ENCODE measurements around the gene MAN1C1. TPM values are rescaled to one million over a fixed set of nuclear protein-coding genes. Genes with fewer than 3 reads are reported as not detected.
A peak's percentile ranks its signal among the peaks of the same experiment; 100 is the strongest.

The MAN1C1 gene
- total and polyA plus RNA-seq, 4 donors = 2.8 to 32.2 (median 14.5) TPM

DNA sequence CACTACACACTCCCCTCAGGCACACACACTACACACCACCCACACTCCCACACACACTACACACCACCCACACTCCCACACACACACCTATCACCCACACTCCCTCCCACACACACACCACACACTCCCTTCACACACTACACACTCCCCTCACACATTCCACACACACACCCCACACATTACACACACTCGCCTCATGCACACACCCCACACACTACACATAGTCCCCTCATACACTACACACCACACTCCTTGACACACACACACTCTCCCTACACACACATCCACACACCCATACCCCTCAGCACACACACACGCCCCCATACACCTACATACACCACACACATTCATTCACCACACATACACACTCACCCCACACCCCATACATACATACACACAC is 152.4 kb downstream of the MAN1C1 start:
- H3K4me3 ChIP-seq (ENCODE audit: low read length in 2 of 2) = no peak overlapping the region
- ATAC-seq (ENCODE audit: low FRiP score) = no peak
- no peaks in the 10 kb centered on the region for H3K4me1 ChIP-seq (ENCODE audit: control insufficient read depth in 1 of 2, insufficient read depth in 2 of 2, low read length in 2 of 2)
- WGBS, 2 donors = 95 to 96% methylated on average over 2 of the region's 2 CpGs
- no peak for DNase-seq
- H3K9me3 ChIP-seq (ENCODE audit: control insufficient read depth, low read length) = no peaks in the 10 kb centered on the region
- H3K27me3 ChIP-seq (ENCODE audit: control insufficient read depth in 1 of 2, insufficient read depth in 2 of 2, low read length in 1 of 2) = no peaks in the 10 kb centered on the region
- intact Hi-C loops (cut with DNase I) = no loop called here
- H3K27ac ChIP-seq (ENCODE audit: low read depth in 1 of 2, low read length in 2 of 2) = no peak overlapping the region
- no peaks in the 10 kb centered on the region for H3K36me3 ChIP-seq (ENCODE audit: control insufficient read depth in 1 of 2, insufficient read depth in 2 of 2, low read length in 1 of 2)

- no peaks in the 10 kb centered on the region for H3K9me3 ChIP-seq (ENCODE audit: control insufficient read depth, low read length)
- no peak overlapping the region for H3K27ac ChIP-seq (ENCODE audit: low read depth in 1 of 2, low read length in 2 of 2)
- intact Hi-C loops (cut with DNase I) = no loop called here
- WGBS, 2 donors = 93 to 95% methylated on average over 27 of the region's 27 CpGs
- H3K4me1 ChIP-seq (ENCODE audit: control insufficient read depth in 1 of 2, insufficient read depth in 2 of 2, low read length in 2 of 2) = no peaks in the 10 kb centered on the region
- no peaks in the 10 kb centered on the region for H3K27me3 ChIP-seq (ENCODE audit: control insufficient read depth in 1 of 2, insufficient read depth in 2 of 2, low read length in 1 of 2)
- DNase-seq (no peak), ATAC-seq (ENCODE audit: low FRiP score) (no peak)
- H3K4me3 ChIP-seq (ENCODE audit: low read length in 2 of 2) = no peak overlapping the region
- H3K36me3 ChIP-seq (ENCODE audit: control insufficient read depth in 1 of 2, insufficient read depth in 2 of 2, low read length in 1 of 2) = no peaks in the 10 kb centered on the region
Measured at GRCh38 chr1:25769625-25770383, 153.2 kb downstream of the MAN1C1 start.

GRCh38 chr1:25770541-25771220 is 154.1 kb downstream of the MAN1C1 start:
- peak; percentile 61 for ATAC-seq (ENCODE audit: low FRiP score)
- no peak overlapping the region for H3K4me3 ChIP-seq (ENCODE audit: low read length in 2 of 2)
- WGBS, 2 donors = 88 to 90% methylated on average over 14 of the region's 14 CpGs

GRCh38 chr1:25771221-25772114 is 154.9 kb downstream of the MAN1C1 start:
- H3K27me3 ChIP-seq (ENCODE audit: control insufficient read depth in 1 of 2, insufficient read depth in 2 of 2, low read length in 1 of 2) = no peaks in the 10 kb centered on the region
- WGBS, 2 donors = 68% methylated on average over 34 of the region's 34 CpGs
- DNase-seq (no peak), ATAC-seq (ENCODE audit: low FRiP score) (no peak)
- H3K36me3 ChIP-seq (ENCODE audit: control insufficient read depth in 1 of 2, insufficient read depth in 2 of 2, low read length in 1 of 2) = no peaks in the 10 kb centered on the region
- H3K4me3 ChIP-seq (ENCODE audit: low read length in 2 of 2) = no peak overlapping the region
- H3K4me1 ChIP-seq (ENCODE audit: control insufficient read depth in 1 of 2, insufficient read depth in 2 of 2, low read length in 2 of 2) = no peaks in the 10 kb centered on the region
- H3K9me3 ChIP-seq (ENCODE audit: control insufficient read depth, low read length) = no peaks in the 10 kb centered on the region
- intact Hi-C loops (cut with DNase I) = no loop called here
- no peak overlapping the region for H3K27ac ChIP-seq (ENCODE audit: low read depth in 1 of 2, low read length in 2 of 2)

More at GRCh38 chr1:25770541-25771220, 154.1 kb downstream of the MAN1C1 start:
- Histone ChIP-seq H3K27ac (ENCODE audit: low read depth in 1 of 2, low read length in 2 of 2) (no peak overlapping the region), H3K27me3 (ENCODE audit: control insufficient read depth in 1 of 2, insufficient read depth in 2 of 2, low read length in 1 of 2) (no peaks in the 10 kb centered on the region), H3K4me1 (ENCODE audit: control insufficient read depth in 1 of 2, insufficient read depth in 2 of 2, low read length in 2 of 2) (no peaks in the 10 kb centered on the region), H3K36me3 (ENCODE audit: control insufficient read depth in 1 of 2, insufficient read depth in 2 of 2, low read length in 1 of 2) (no peaks in the 10 kb centered on the region), H3K9me3 (ENCODE audit: control insufficient read depth, low read length) (no peaks in the 10 kb centered on the region)
- no peak for DNase-seq
- intact Hi-C loops (cut with DNase I) = no loop called here

- 93 to 99% methylated on average over 5 of the region's 5 CpGs for WGBS, 2 donors
Measured at GRCh38 chr1:25772164-25772563, 155.6 kb downstream of the MAN1C1 start.

DNA sequence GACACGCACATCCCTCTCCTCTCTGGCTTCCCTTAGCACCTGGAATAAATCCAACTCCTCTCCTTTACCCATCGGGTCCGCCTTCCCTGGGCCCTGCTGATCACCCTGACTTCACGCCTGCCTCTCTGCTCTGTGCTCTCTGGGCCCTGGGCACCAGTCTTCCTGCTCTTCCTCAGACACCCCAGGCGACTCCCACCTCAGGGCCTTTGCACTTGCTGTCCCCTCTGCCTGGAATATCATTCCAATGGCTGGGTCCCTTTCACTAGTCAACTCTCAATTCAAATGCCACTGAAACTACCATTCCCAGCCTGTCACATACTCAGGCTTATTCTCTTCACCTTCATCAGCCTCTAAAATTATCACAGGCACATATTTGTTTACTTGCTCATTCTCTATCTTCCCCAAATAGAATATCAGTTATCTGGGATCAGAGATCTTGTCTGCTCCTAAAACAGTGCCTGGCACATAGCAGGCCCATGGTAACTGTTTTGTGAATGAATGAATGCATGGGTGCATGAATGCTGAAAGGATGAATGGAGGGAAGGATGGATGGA is 156.2 kb downstream of the MAN1C1 start:
- intact Hi-C loops (cut with DNase I) = no loop called here

More at GRCh38 chr1:25772164-25772563, 155.6 kb downstream of the MAN1C1 start:
- H3K4me3 ChIP-seq (ENCODE audit: low read length in 2 of 2) = no peak overlapping the region
- H3K9me3 ChIP-seq (ENCODE audit: control insufficient read depth, low read length) = no peaks in the 10 kb centered on the region
- ATAC-seq (ENCODE audit: low FRiP score) (no peak), DNase-seq (no peak)
- intact Hi-C loops (cut with DNase I) = no loop called here
- no peaks in the 10 kb centered on the region for H3K36me3 ChIP-seq (ENCODE audit: control insufficient read depth in 1 of 2, insufficient read depth in 2 of 2, low read length in 1 of 2)
- H3K4me1 ChIP-seq (ENCODE audit: control insufficient read depth in 1 of 2, insufficient read depth in 2 of 2, low read length in 2 of 2) = no peaks in the 10 kb centered on the region
- H3K27ac ChIP-seq (ENCODE audit: low read depth in 1 of 2, low read length in 2 of 2) = no peak overlapping the region
- no peaks in the 10 kb centered on the region for H3K27me3 ChIP-seq (ENCODE audit: control insufficient read depth in 1 of 2, insufficient read depth in 2 of 2, low read length in 1 of 2)

GRCh38 chr1:25773441-25774125 is 157.0 kb downstream of the MAN1C1 start:
- WGBS, 2 donors = 88 to 90% methylated on average over 4 of the region's 4 CpGs
- ATAC-seq (ENCODE audit: low FRiP score) (no peak), DNase-seq (no peak)
- Histone ChIP-seq H3K4me1 (ENCODE audit: control insufficient read depth in 1 of 2, insufficient read depth in 2 of 2, low read length in 2 of 2) (no peaks in the 10 kb centered on the region), H3K9me3 (ENCODE audit: control insufficient read depth, low read length) (no peaks in the 10 kb centered on the region), H3K4me3 (ENCODE audit: low read length in 2 of 2) (no peak overlapping the region), H3K36me3 (ENCODE audit: control insufficient read depth in 1 of 2, insufficient read depth in 2 of 2, low read length in 1 of 2) (no peaks in the 10 kb centered on the region), H3K27me3 (ENCODE audit: control insufficient read depth in 1 of 2, insufficient read depth in 2 of 2, low read length in 1 of 2) (no peaks in the 10 kb centered on the region), H3K27ac (ENCODE audit: low read depth in 1 of 2, low read length in 2 of 2) (no peak overlapping the region)
- intact Hi-C loops (cut with DNase I) = no loop called here

More for the DNA sequence above, 156.2 kb downstream of the MAN1C1 start:
- H3K9me3 ChIP-seq (ENCODE audit: control insufficient read depth, low read length) = no peaks in the 10 kb centered on the region
- no peaks in the 10 kb centered on the region for H3K4me1 ChIP-seq (ENCODE audit: control insufficient read depth in 1 of 2, insufficient read depth in 2 of 2, low read length in 2 of 2)
- no peaks in the 10 kb centered on the region for H3K36me3 ChIP-seq (ENCODE audit: control insufficient read depth in 1 of 2, insufficient read depth in 2 of 2, low read length in 1 of 2)
- no peak for ATAC-seq (ENCODE audit: low FRiP score)
- no peak for DNase-seq
- WGBS, 2 donors = 94 to 97% methylated on average over 5 of the region's 5 CpGs
- H3K27me3 ChIP-seq (ENCODE audit: control insufficient read depth in 1 of 2, insufficient read depth in 2 of 2, low read length in 1 of 2) = no peaks in the 10 kb centered on the region
- H3K4me3 ChIP-seq (ENCODE audit: low read length in 2 of 2) = no peak overlapping the region
- H3K27ac ChIP-seq (ENCODE audit: low read depth in 1 of 2, low read length in 2 of 2) = no peak overlapping the region

- intact Hi-C loops (cut with DNase I) = no loop called here
- DNase-seq (no peak), ATAC-seq (ENCODE audit: low FRiP score) (no peak)
- no peak overlapping the region for H3K4me3 ChIP-seq (ENCODE audit: low read length in 2 of 2)
- no peaks in the 10 kb centered on the region for H3K4me1 ChIP-seq (ENCODE audit: control insufficient read depth in 1 of 2, insufficient read depth in 2 of 2, low read length in 2 of 2)
- no peaks in the 10 kb centered on the region for H3K9me3 ChIP-seq (ENCODE audit: control insufficient read depth, low read length)
- no peak overlapping the region for H3K27ac ChIP-seq (ENCODE audit: low read depth in 1 of 2, low read length in 2 of 2)
- 88 to 91% methylated on average over 13 of the region's 13 CpGs for WGBS, 2 donors
- no peaks in the 10 kb centered on the region for H3K36me3 ChIP-seq (ENCODE audit: control insufficient read depth in 1 of 2, insufficient read depth in 2 of 2, low read length in 1 of 2)
- no peaks in the 10 kb centered on the region for H3K27me3 ChIP-seq (ENCODE audit: control insufficient read depth in 1 of 2, insufficient read depth in 2 of 2, low read length in 1 of 2)
Measured at GRCh38 chr1:25774206-25774803, 157.7 kb downstream of the MAN1C1 start.

Measured in aorta (tissue), 5 donors.